Right lobe of liver (tissue), 6 donors: Measurements from ENCODE around the gene LCOR. TPM values are rescaled to one million over a fixed set of nuclear protein-coding genes. Genes with fewer than 3 reads are reported as not detected.
"Not testable (repeated sequence)": the region's sequence is repeated elsewhere in the genome, so short reads cannot be mapped to it uniquely, and the experiment has no call there.

Experiments used
- ATAC-seq, 4 donors: fragments of 200-7000 bp; cut with Tn5 transposase; one replicate each; pipeline ENCODE4 v1.9.1; 2020; ENCODE audit warnings: mild to moderate bottlenecking in 4 of 4, moderate library complexity in 4 of 4
- DNase-seq, 3 donors: peaks; one replicate each; pipeline ENCODE4 v3.0.0-alpha.2; 2020
- H3K27ac ChIP-seq, 3 donors: fragments of 200-600 bp; one replicate each; pipeline ENCODE4 v1.8.0; 2022
- H3K27me3 ChIP-seq, 2 donors: fragments of 200-600 bp; one replicate each; pipeline ENCODE4 v1.8.0; 2022
- H3K36me3 ChIP-seq, 4 donors: fragments of 200-600 bp; sonication (generic) in 1 of 4; one replicate each; pipeline versions ENCODE4 v1.5.1 to v1.8.0; 2017 to 2022; ENCODE audit warnings: control low read depth in 1 of 4
- H3K4me1 ChIP-seq, 4 donors: fragments of 200-600 bp; sonication (generic) in 1 of 4; one replicate each; pipeline versions ENCODE4 v1.5.1 to v1.8.0; 2017 to 2022; ENCODE audit warnings: control low read depth in 1 of 4
- H3K4me3 ChIP-seq, 3 donors: fragments of 200-600 bp; one replicate each; pipeline ENCODE4 v1.8.0; 2022
- H3K9me3 ChIP-seq, 4 donors: fragments of 200-600 bp; sonication (generic) in 1 of 4; one replicate each; pipeline versions ENCODE4 v1.5.1 to v1.8.0; 2017 to 2022; ENCODE audit warnings: control low read depth in 1 of 4
- POLR2A ChIP-seq: fragments of 450-650 bp; IDR thresholded peaks from one replicate; pipeline ENCODE4 v1.6.1; 2017; ENCODE audit warnings: antibody characterized with exemption, mild to moderate bottlenecking
- WGBS: methylation state at CpG from one replicate; pipeline ENCODE4 v1.1.6; 2018; ENCODE audit warnings: low coverage, low lambda C conversion rate; ENCODE audit not compliant: insufficient coverage; ENCODE audit errors: missing lambda C conversion rate; 5-methylcytosine and 5-hydroxymethylcytosine counted together
- intact Hi-C, 2 donors: fragments of 100-400 bp; cut with DNase I; formaldehyde crosslinking; loops; one replicate each; pipeline versions ENCODE4 v1.11.2 to v1.14.1; 2022
- total RNA-seq, 6 experiments: library from RNA; depleted of rRNA in 2 of 6; stranded (reverse); fragments of >200 nt in 2 of 6; fragmentation: NEBNext Ultra II Directional in 3 of 6; extraction: Animal tissue kit (Norgen Biotek cat#: 25700) in 3 of 6; gene quantifications; one replicate each; pipeline versions ENCODE4 v1.1.0 to v1.2.4, GENCODE V29; 2016 to 2023
- TF ChIP-seq, protein P1 (sequence below), 4 donors: fragments of 200-600 bp in 3 of 4; fragments of 450-650 bp in 1 of 4; IDR thresholded peaks; one replicate each; pipeline versions ENCODE4 v1.5.1 to v1.8.0; 2016 to 2022; ENCODE audit warnings: antibody characterized with exemption in 4 of 4, mild to moderate bottlenecking in 2 of 4
- donor health status: DM: no; HTN: yes; CAD: no.
- donor health status: DM: no; HTN: no; CAD: no.
- donor health status: DM: no; HTN: no; CAD: no.
- donor health status: DM: no; HTN: yes; CAD: no.
- donor health status: DM: no; HTN: yes; CAD: no.

Gene LCOR
- total RNA-seq, 6 experiments from 2014 or later, result 8.6 to 16.3 (median 12.9) TPM

DNA sequence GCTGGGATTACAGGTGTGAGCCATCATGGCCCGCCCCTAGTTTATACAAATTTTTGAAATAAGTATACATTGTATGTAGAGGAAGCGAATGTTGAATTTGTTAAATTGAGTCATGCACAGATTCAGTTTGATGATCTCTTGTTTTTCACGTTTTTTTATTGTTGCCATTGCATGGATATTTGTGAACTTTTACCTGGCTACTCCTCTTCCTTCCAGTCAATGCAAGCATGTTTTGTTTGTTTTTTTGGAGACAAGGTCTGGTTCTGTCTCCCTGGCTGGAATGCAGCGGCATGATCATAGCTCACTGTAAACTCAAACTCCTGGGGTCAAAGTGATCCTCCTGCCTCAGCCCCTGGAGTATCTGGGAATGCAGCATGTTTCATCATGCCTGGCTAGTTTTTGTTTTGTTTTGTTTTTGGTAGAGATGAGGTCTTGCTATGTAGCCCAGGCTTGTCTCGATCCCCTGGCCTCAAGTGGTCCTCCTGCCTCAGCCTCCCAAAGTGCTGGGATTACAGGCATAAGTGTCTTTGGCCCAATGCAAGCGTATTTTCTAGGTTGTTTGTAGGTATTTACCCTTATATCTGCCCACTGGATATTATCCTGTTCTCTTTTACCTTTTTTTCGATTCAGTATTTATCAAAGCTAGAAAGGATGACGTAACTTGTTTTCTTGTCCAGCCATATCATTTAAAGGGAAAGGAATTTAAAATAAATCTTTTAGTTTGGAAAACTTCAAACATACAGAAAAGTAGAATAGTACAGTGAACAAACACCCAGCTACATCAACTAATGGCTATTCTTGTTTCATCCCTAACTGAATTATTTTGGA, 11.0 kb downstream of the LCOR start:
- DNase-seq, result peak in 2 of 3 donors; percentile 49 to 57
- peak; percentile 91 to 96 (median 93) for ATAC-seq

DNA sequence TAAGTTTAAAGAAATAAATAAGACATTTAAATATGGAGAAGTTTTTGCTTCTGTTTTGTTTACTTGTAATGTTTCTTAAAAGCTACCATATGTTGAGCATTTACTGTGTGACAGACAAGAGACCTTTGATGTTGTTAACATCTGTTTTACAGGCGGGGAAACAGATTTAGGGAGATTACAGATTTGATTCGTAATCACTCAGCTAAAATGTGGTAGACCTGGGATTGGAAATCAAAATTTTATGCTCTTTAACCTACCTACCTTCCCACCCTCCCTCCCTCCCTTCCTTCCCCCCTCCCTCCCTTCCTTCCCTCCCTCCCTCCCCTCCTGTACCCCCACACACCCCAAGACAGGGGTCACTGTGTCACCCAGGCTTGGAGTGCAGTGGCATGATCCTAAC, 11.7 kb downstream of the LCOR start:
- H3K36me3 ChIP-seq, result no peaks in the 10 kb centered on the region
- ATAC-seq (no peak), DNase-seq (no peak)
- H3K4me1 ChIP-seq, result peaks cover 0 to 25% (median 8%) of the 10 kb centered on the region in 4 donors
- no peak for TF ChIP-seq POLR2A
- TF ChIP-seq, protein P1, sequence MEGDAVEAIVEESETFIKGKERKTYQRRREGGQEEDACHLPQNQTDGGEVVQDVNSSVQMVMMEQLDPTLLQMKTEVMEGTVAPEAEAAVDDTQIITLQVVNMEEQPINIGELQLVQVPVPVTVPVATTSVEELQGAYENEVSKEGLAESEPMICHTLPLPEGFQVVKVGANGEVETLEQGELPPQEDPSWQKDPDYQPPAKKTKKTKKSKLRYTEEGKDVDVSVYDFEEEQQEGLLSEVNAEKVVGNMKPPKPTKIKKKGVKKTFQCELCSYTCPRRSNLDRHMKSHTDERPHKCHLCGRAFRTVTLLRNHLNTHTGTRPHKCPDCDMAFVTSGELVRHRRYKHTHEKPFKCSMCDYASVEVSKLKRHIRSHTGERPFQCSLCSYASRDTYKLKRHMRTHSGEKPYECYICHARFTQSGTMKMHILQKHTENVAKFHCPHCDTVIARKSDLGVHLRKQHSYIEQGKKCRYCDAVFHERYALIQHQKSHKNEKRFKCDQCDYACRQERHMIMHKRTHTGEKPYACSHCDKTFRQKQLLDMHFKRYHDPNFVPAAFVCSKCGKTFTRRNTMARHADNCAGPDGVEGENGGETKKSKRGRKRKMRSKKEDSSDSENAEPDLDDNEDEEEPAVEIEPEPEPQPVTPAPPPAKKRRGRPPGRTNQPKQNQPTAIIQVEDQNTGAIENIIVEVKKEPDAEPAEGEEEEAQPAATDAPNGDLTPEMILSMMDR (IDR thresholded peaks at IDR 0.05), result no peak
- H3K9me3 ChIP-seq, result no peaks in the 10 kb centered on the region
- H3K4me3 ChIP-seq, result peak overlapping the region in 1 of 3 donors; percentile 16
- intact Hi-C loops, result no loop called here
- no peaks in the 10 kb centered on the region for H3K27me3 ChIP-seq
- H3K27ac ChIP-seq, result peak overlapping the region in 2 of 3 donors; percentile 3 to 54
- WGBS, result 88% methylated on average over 2 of the region's 2 CpGs

More for the DNA sequence above, 11.0 kb downstream of the LCOR start:
- H3K4me1 ChIP-seq, result peaks cover 0 to 25% (median 10%) of the 10 kb centered on the region in 4 donors
- H3K4me3 ChIP-seq, result peak overlapping the region in 2 of 3 donors; percentile 14 to 16
- TF ChIP-seq, protein P1 (IDR thresholded peaks at IDR 0.05), result no peak
- no peak for TF ChIP-seq POLR2A
- intact Hi-C loops, result no loop called here
- no peaks in the 10 kb centered on the region for H3K27me3 ChIP-seq
- no peaks in the 10 kb centered on the region for H3K9me3 ChIP-seq
- H3K36me3 ChIP-seq, result no peaks in the 10 kb centered on the region
- peak overlapping the region; percentile 3 to 54 (median 50) for H3K27ac ChIP-seq
- WGBS, result 34% methylated on average over 8 of the region's 8 CpGs

DNA sequence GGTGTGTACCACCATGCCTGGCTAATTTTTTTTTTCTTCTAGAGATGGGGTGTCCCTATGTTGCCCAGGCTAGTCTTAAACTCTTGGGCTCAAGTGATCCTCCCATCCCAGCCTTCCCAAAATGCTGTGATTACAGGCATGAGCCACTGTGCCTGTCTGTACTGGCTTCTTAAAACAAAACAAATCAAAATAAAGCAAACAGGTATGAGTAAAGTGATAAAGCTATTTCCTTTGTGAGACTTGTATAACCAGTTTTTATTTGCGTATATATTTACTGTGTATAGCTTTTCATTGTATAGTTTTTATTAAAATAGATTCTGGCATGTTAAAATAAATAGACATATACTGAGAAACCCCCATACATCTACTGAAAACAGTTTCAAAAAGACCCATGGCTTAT, 14.3 kb downstream of the LCOR start:
- no peaks in the 10 kb centered on the region for H3K36me3 ChIP-seq
- H3K27ac ChIP-seq, result no peak overlapping the region
- no peak overlapping the region for H3K4me3 ChIP-seq
- no peak for TF ChIP-seq POLR2A
- TF ChIP-seq, protein P1 (IDR thresholded peaks at IDR 0.05), result no peak
- DNase-seq, result no peak
- H3K27me3 ChIP-seq, result no peaks in the 10 kb centered on the region
- no peak for ATAC-seq
- H3K4me1 ChIP-seq, result peaks cover 0 to 17% (median 4%) of the 10 kb centered on the region in 4 donors
- intact Hi-C loops, result no loop called here
- H3K9me3 ChIP-seq, result no peaks in the 10 kb centered on the region
- WGBS, result 90% methylated on average over 1 of the region's 1 CpG

DNA sequence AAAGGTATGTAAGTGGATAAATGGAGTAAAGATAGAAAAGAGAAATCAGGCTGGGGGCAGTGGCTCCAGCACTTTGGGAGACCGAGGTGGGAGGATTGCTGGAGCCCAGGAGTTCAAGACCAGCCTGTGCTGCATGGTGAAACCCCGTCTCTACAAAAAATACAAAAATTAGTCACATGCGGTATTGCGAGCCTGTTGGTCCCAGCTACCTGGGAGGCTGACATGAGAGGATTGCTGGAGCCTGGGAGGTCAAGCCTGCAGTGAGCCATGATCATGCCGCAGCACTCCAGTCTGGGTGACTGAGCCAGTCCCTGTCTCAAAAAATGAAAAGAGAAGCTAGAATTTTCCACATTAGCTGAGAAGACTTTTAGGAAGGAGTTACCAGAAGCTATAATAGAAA, 14.8 kb downstream of the LCOR start:
- Histone ChIP-seq H3K27ac (no peak overlapping the region), H3K27me3 (no peaks in the 10 kb centered on the region), H3K9me3 (no peaks in the 10 kb centered on the region), H3K4me1 (peaks cover 0 to 17% (median 3%) of the 10 kb centered on the region in 4 donors), H3K4me3 (no peak overlapping the region), H3K36me3 (no peaks in the 10 kb centered on the region)
- ATAC-seq (no peak), DNase-seq (no peak)
- intact Hi-C loops, result no loop called here
- TF ChIP-seq, protein P1 (IDR thresholded peaks at IDR 0.05), result no peak
- no peak for TF ChIP-seq POLR2A
- WGBS, result 90% methylated on average over 5 of the region's 5 CpGs

DNA sequence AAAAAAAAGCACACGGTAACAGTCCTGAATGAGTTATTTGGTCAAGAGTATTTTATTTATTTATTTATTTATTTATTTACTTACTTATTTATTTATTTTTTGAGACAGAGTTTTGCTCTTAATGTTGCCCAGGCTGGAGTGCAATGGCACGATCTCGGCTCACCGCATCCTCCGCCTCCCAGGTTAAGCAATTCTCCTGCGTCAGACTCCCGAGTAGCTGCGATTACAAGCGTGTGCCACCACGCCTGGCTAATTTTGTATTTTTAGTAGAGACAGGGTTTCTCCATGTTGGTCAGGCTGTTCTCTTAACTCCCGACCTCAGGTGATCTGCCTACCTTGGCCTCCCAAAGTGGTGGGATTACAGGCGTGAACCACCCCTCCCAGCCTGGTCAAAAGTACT, 15.3 kb downstream of the LCOR start:
- H3K27me3 ChIP-seq, ATAC-seq, H3K4me3 ChIP-seq, intact Hi-C loops, H3K9me3 ChIP-seq, H3K36me3 ChIP-seq, DNase-seq, H3K27ac ChIP-seq: not testable (repeated sequence)
- WGBS, result 85% methylated on average over 12 of the region's 12 CpGs
- peaks cover 0 to 14% (median 3%) of the 10 kb centered on the region in 4 donors for H3K4me1 ChIP-seq
